CD4-positive, alpha-beta memory T cell (primary cell): ENCODE results near the gene STK25. TPM values are rescaled to one million over a fixed set of nuclear protein-coding genes. Genes with fewer than 3 reads are reported as not detected.

Experiments used
- CTCF ChIA-PET: fragments of 350-600 bp; sonication (Branson Sonifier 250); formaldehyde crosslinking; loops from one replicate; lab custom pipeline; 2021; ENCODE audit warnings: inconsistent platforms; ENCODE audit not compliant: partially characterized antibody; lab: Charles Lee
- POLR2A ChIA-PET: fragments of 350-600 bp; sonication (Branson Sonifier 250); formaldehyde crosslinking; loops from one replicate; lab custom pipeline; 2021; ENCODE audit not compliant: partially characterized antibody; lab: Charles Lee
- DNase-seq, 5 donors: peaks; one replicate each; pipeline versions ENCODE4 v3.0.0 to v3.0.0-alpha.2; 2020 to 2022; ENCODE audit warnings: mixed read lengths in 1 of 5
- H3K27ac ChIP-seq: one replicate; pipeline ENCODE4 v1.7.0; 2013; ENCODE audit warnings: low read depth, low read length
- H3K27me3 ChIP-seq: 2 replicates; pipeline ENCODE4 v1.7.0; 2013; ENCODE audit warnings: mild to moderate bottlenecking, low read length, moderate library complexity; ENCODE audit not compliant: insufficient read depth
- H3K36me3 ChIP-seq: 2 replicates; pipeline ENCODE4 v1.7.0; 2013; ENCODE audit warnings: mild to moderate bottlenecking, low read length, moderate library complexity; ENCODE audit not compliant: insufficient read depth
- H3K4me1 ChIP-seq: 2 replicates; pipeline ENCODE4 v1.7.0; 2013; ENCODE audit warnings: mild to moderate bottlenecking, low read length, moderate library complexity; ENCODE audit not compliant: insufficient read depth
- H3K4me3 ChIP-seq, 2 donors: one replicate each; pipeline ENCODE4 v1.7.0; 2013; ENCODE audit warnings: low read length in 2 of 2, mild to moderate bottlenecking in 1 of 2
- H3K9me3 ChIP-seq, 2 donors: one replicate each; pipeline ENCODE4 v1.7.0; 2013; ENCODE audit warnings: low read length in 2 of 2, control low read depth in 1 of 2; ENCODE audit not compliant: control insufficient read depth in 1 of 2
- H3K27ac Mint-ChIP-seq, 7 donors: one replicate each; pipeline ENCODE4 v1.8.0; 2020 to 2021; ENCODE audit warnings: mixed read lengths in 7 of 7, mild to moderate bottlenecking in 6 of 7, inconsistent platforms in 3 of 7, moderate library complexity in 3 of 7
- H3K27me3 Mint-ChIP-seq, 2 donors: one replicate each; pipeline ENCODE4 v1.8.0; 2020 to 2021; ENCODE audit warnings: mixed read lengths in 2 of 2
- H3K36me3 Mint-ChIP-seq, 2 donors: one replicate each; pipeline ENCODE4 v1.8.0; 2020 to 2021; ENCODE audit warnings: mixed read lengths in 2 of 2, inconsistent platforms in 1 of 2, mild to moderate bottlenecking in 1 of 2
- H3K4me1 Mint-ChIP-seq, 4 donors: one replicate each; pipeline ENCODE4 v1.8.0; 2020 to 2021; ENCODE audit warnings: mixed read lengths in 4 of 4, mild to moderate bottlenecking in 1 of 4
- H3K4me3 Mint-ChIP-seq, 8 donors: one replicate each; pipeline ENCODE4 v1.8.0; 2020 to 2021; ENCODE audit warnings: mixed read lengths in 8 of 8, mild to moderate bottlenecking in 7 of 8, moderate library complexity in 6 of 8, inconsistent platforms in 3 of 8
- H3K9me3 Mint-ChIP-seq, 8 donors: one replicate each; pipeline ENCODE4 v1.8.0; 2020 to 2021; ENCODE audit warnings: mixed read lengths in 8 of 8, mild to moderate bottlenecking in 5 of 8, inconsistent platforms in 3 of 8, moderate library complexity in 1 of 8
- intact Hi-C: fragments of 100-400 bp; cut with micrococcal nuclease; formaldehyde crosslinking; loops from one replicate; pipeline ENCODE4 v1.15.1; 2023
- polyA plus RNA-seq, 2 donors: library from polyadenylated mRNA; unstranded; fragments of 300-500 nt; fragmentation: Illumina TruSeq; gene quantifications; one replicate each; pipeline ENCODE4 v1.2.3, GENCODE V29; 2021
- total RNA-seq, 2 experiments: library from RNA; stranded (reverse); gene quantifications; one replicate each; pipeline ENCODE4 v1.2.3, GENCODE V29; 2021

STK25 gene
- total and polyA plus RNA-seq, 4 experiments from 2014 or later = 88.6 to 182 (median 134) TPM

DNA sequence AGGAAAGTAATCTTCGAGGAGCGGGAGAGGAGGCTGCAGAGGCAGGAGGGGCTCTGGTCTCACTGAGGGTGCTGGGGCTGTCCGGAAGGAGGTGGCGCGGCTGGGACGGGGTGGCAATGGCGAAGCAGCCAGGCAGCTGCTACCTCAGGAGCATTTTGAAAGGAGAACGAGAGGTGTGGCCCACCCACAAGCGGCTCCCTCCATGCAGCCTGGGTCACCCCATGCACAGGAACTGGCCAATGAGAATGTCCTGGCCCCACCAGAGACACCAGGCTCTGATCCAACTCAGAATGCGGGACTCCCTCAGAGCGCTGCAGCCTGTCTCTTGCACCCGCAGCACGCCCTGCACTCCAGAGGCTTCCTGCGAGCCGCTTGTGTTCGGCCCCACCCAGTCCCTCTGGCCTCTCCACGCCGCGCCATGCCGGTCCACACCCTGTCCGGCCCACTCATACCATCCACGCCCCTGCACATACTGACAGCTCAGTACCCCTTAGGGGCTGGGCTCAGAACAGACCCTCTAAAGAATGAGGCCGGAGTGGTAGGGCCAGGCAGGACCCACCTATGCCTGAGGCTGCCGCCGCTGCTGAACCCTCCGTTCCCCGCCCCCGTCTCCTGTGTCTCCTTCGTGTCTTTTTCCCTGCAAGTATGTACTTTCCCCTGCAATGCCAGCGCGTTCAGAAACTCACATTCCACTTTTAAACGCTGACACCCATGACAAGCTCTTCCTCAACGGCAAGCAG, 43.8 kb upstream of the STK25 start:
- Histone ChIP-seq H3K9me3 (no peaks in the 10 kb centered on the region), H3K4me3 (no peak overlapping the region), H3K4me1 (no peaks in the 10 kb centered on the region), H3K36me3 (no peaks in the 10 kb centered on the region), H3K27me3 (no peaks in the 10 kb centered on the region), H3K27ac (no peak overlapping the region)
- DNase-seq = no peak
- POLR2A ChIA-PET = no interaction called here
- Mint-ChIP-seq H3K9me3 (peaks cover 0 to 14% (median 8%) of the 10 kb centered on the region in 8 donors), H3K36me3 (no peaks in the 10 kb centered on the region), H3K4me3 (no peak overlapping the region), H3K27me3 (peaks cover 18 to 20% of the 10 kb centered on the region in 2 donors), H3K4me1 (peaks cover 1 to 4% (median 4%) of the 10 kb centered on the region in 4 donors), H3K27ac (no peak overlapping the region)
- CTCF ChIA-PET = no interaction called here
- intact Hi-C loops = no loop called here

DNA sequence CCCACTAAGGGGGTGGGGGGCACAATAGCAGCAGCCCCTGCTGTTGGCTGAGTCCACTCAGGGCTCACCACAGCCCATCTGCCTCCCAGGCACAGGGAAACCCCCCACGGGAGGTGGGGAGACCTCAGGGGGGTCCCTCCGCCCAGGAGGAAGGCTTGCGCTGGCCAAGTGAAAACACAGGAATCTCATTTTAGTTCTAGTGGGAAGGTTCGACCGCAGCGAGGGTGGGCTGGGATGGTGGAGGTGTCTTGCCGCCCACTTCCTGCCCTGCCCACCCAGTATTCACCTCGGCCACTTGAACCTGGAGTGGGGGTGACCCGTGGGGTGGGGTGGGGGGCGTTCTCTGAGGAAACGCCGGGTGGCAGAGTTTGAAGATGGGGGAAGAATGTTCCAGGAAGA, 43.2 kb upstream of the STK25 start:
- H3K27me3 ChIP-seq = no peaks in the 10 kb centered on the region
- H3K27me3 Mint-ChIP-seq = peaks cover 20 to 21% of the 10 kb centered on the region in 2 donors
- no peak overlapping the region for H3K4me3 Mint-ChIP-seq
- intact Hi-C loops = no loop called here
- H3K27ac ChIP-seq = no peak overlapping the region
- H3K27ac Mint-ChIP-seq = no peak overlapping the region
- peaks cover 1 to 4% (median 4%) of the 10 kb centered on the region in 4 donors for H3K4me1 Mint-ChIP-seq
- POLR2A ChIA-PET = no interaction called here
- CTCF ChIA-PET = no interaction called here
- H3K4me1 ChIP-seq = no peaks in the 10 kb centered on the region
- H3K36me3 Mint-ChIP-seq = no peaks in the 10 kb centered on the region
- DNase-seq = no peak
- no peak overlapping the region for H3K4me3 ChIP-seq
- no peaks in the 10 kb centered on the region for H3K9me3 ChIP-seq
- H3K36me3 ChIP-seq = no peaks in the 10 kb centered on the region
- peaks cover 0 to 9% (median 3%) of the 10 kb centered on the region in 8 donors for H3K9me3 Mint-ChIP-seq

DNA sequence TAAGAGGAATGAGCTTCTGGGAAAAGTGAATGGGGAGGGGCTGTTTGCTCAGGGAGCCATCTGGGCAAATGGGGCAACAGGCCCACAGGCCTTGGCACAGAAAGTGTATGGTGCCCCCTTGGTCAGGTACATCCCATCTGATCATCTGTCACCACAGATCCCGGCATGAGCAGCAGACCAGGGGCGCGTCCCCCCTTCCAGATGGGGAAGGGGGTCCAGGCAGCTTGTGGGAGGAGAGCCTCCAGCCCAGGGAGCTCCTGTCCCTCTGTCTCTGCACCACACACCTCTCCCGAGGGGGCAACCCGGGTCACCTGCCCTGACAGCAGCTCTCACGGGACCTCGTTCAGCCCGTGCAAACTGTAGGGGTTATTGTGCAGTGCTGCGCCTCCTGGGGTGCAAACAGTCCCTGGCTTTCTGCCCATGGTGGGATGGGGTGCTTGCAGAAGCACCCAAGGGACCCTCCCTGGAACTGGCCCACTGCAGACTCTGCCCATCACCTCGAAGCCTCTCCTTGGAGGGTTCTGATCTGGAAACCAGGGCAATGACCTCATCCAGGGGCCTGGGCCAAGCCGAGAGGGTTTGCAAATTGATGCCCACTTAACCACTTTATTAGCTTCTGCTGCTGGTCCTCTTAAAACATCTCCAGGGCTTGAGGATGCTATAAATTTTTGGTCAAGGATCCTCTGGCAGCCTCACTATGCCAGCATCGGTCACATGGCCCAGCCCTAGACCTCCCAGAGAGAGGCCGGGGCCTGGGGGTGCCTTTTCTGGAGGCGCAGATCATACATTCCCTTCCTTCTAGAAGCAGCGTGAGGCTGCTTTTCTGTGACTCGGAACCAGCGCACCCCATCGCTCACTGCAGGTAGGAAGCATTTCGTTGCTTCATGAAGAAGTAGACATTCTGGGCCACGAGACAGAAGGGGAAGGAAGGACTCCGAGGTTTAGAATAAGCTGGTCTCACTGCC, 42.5 kb upstream of the STK25 start:
- no peaks in the 10 kb centered on the region for H3K4me1 ChIP-seq
- H3K36me3 ChIP-seq = no peaks in the 10 kb centered on the region
- no peak overlapping the region for H3K4me3 ChIP-seq
- POLR2A ChIA-PET = no interaction called here
- H3K27ac ChIP-seq = no peak overlapping the region
- no peak overlapping the region for H3K4me3 Mint-ChIP-seq
- intact Hi-C loops = no loop called here
- CTCF ChIA-PET = no interaction called here
- no peaks in the 10 kb centered on the region for H3K27me3 ChIP-seq
- H3K27ac Mint-ChIP-seq = no peak overlapping the region
- H3K36me3 Mint-ChIP-seq = no peaks in the 10 kb centered on the region
- H3K4me1 Mint-ChIP-seq = peaks cover 1 to 4% (median 3%) of the 10 kb centered on the region in 4 donors
- H3K9me3 Mint-ChIP-seq = peaks cover 0 to 4% (median 1%) of the 10 kb centered on the region in 8 donors
- peaks cover 20 to 21% of the 10 kb centered on the region in 2 donors for H3K27me3 Mint-ChIP-seq
- no peak for DNase-seq
- no peaks in the 10 kb centered on the region for H3K9me3 ChIP-seq

DNA sequence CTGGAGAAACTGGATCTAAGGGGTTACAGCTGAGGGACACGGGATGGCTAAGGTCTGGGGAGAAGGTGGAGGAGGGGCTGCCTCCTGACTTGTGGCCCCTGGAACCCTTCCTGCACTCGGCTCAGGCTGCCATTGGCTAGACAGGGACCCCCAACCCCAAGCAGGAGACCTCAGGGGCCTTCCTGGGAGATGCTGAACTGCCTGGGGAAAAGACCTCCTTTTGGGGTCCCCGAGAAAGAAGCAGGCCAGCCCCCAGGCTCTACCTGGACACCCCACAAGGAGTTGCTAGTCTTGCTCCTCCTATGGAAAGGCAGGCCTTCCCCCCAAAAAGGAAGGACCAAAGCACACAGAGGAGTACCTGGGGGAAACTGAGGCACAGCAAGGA, 40.1 kb upstream of the STK25 start:
- ChIA-PET CTCF (no interaction called here), POLR2A (no interaction called here)
- H3K27me3 ChIP-seq = no peaks in the 10 kb centered on the region
- Mint-ChIP-seq H3K4me1 (no peaks in the 10 kb centered on the region), H3K4me3 (no peak overlapping the region), H3K9me3 (no peaks in the 10 kb centered on the region), H3K27ac (no peak overlapping the region), H3K36me3 (no peaks in the 10 kb centered on the region), H3K27me3 (peaks cover 16 to 20% of the 10 kb centered on the region in 2 donors)
- DNase-seq = no peak
- H3K4me1 ChIP-seq = no peaks in the 10 kb centered on the region
- H3K36me3 ChIP-seq = no peaks in the 10 kb centered on the region
- no peaks in the 10 kb centered on the region for H3K9me3 ChIP-seq
- H3K4me3 ChIP-seq = no peak overlapping the region
- intact Hi-C loops = no loop called here
- H3K27ac ChIP-seq = no peak overlapping the region

DNA sequence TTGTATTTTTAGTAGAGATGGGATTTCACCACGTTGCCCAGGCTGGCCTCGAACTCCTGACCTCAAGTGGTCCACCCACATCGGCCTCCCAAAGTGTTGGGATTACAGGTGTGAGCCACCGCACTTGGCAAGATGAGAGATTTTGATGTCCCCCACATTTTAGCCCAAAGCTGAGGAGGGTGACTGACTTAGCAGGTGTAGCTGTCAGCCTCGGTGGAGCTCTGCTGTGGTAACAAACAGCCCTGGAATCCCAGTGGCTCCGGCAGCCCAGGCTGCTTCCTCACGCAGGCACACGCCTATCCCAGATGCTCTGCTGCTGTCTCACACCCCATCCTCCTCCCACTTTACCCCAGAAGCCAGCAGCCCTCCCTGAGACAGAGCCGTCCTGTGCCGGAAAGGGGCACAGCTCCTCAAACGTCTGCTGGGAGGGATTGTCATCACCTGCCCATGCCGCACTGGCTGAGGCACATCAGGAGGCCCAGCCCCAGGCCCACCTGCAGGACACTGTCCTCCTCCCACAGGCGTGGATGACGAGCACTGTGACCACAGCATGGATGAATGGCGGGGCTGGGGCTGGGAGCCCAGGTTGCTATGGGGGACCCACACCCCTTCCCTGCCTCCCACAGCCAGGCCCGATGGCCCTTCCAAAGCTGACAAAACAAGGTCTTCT, 39.5 kb upstream of the STK25 start:
- no peak overlapping the region for H3K4me3 Mint-ChIP-seq
- ChIA-PET POLR2A (no interaction called here), CTCF (interaction anchor here (0.7 kb wide), 1 partner anchor 14 kb away, joined by 4 read pairs; no protein-coding TSS in a partner anchor)
- no peak overlapping the region for H3K27ac ChIP-seq
- H3K4me1 Mint-ChIP-seq = no peaks in the 10 kb centered on the region
- H3K27me3 Mint-ChIP-seq = peaks cover 20 to 21% of the 10 kb centered on the region in 2 donors
- no peaks in the 10 kb centered on the region for H3K9me3 Mint-ChIP-seq
- no peaks in the 10 kb centered on the region for H3K4me1 ChIP-seq
- no peak overlapping the region for H3K27ac Mint-ChIP-seq
- H3K4me3 ChIP-seq = no peak overlapping the region
- H3K36me3 ChIP-seq = no peaks in the 10 kb centered on the region
- no peaks in the 10 kb centered on the region for H3K27me3 ChIP-seq
- no peaks in the 10 kb centered on the region for H3K9me3 ChIP-seq
- intact Hi-C loops = no loop called here
- no peaks in the 10 kb centered on the region for H3K36me3 Mint-ChIP-seq
- DNase-seq = no peak

DNA sequence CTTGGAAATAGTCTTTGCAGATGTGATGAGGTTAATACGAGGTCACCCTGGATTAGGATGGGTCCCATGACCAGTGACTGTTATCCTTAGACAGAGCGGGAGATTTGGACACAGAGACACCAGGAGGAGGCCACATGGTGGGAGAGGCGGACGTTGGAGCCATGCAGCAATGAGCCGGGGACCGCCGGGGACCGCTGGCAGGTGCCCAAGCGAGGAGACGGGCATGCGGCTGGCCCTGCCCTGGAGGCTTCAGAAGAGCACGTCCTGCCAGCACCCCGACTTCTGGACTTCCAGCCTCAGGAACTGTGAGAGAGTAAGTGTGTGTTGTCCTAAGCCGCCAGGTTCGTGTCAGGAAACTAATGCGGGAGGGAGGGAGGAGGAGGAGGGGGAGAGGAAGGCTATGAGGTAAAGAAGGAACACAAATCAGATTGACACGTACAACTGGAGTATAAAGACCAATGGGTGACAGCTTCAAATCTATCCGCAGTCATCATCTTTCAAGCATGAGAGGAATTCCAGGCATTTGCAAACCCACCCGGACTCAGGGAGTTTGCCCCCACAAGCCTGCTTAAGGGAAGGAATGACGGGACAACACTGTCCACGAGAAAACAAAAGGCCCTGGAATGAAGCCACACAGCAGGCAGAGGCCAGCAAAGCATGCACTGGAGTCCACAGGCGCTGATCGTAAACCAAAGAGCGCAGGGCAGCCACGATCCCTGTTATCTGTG, 38.6 kb upstream of the STK25 start:
- no peak overlapping the region for H3K27ac ChIP-seq
- Mint-ChIP-seq H3K27ac (no peak overlapping the region), H3K9me3 (no peaks in the 10 kb centered on the region), H3K27me3 (peaks cover 19 to 22% of the 10 kb centered on the region in 2 donors), H3K4me3 (no peak overlapping the region), H3K36me3 (no peaks in the 10 kb centered on the region), H3K4me1 (no peaks in the 10 kb centered on the region)
- no peaks in the 10 kb centered on the region for H3K36me3 ChIP-seq
- intact Hi-C loops = no loop called here
- no peaks in the 10 kb centered on the region for H3K4me1 ChIP-seq
- H3K9me3 ChIP-seq = no peaks in the 10 kb centered on the region
- ChIA-PET POLR2A (no interaction called here), CTCF (no interaction called here)
- no peak overlapping the region for H3K4me3 ChIP-seq
- DNase-seq = no peak
- no peaks in the 10 kb centered on the region for H3K27me3 ChIP-seq
